ENCODE data around the gene ZDHHC1. TPM values are rescaled to one million over a fixed set of nuclear protein-coding genes. Genes with fewer than 3 reads are reported as not detected.
"Not testable (repeated sequence)": the region's sequence is repeated elsewhere in the genome, so short reads cannot be mapped to it uniquely, and the experiment has no call there.

ZDHHC1 gene
- total RNA-seq, 5 donors from 2014 or later (not counting 1 experiment from before 2014, with no cell fraction given): 0.26 to 0.85 (median 0.47) TPM; not detected in 1

DNA sequence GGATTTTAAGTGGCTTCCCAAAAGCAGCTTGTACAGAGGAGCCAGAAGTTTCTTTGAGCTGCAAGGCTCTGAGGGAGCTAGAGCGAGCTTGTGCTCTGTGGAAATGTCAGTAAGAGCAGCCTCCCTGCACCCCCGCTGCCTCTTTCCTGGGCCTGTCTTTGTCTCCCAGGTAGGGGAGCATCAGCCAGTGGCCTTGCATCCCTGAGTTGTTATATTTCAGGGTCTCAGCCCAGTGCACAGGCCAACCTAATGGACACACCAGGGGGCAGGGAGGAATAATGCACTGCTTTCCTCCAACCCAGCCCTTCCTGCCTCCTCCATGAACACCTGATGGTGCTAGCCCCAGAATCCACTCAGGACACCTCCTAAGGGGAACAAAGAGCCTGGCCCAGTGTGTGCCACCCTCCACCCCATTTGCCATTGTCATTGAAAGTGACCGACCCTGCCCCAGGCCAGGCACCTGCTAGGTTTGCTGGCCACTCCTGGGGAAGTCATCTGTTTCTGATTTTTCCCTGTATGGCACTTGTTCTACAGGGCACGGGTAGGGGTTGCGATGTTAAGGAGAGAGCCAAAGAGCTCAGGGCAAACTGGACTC is 29.3 kb downstream of the ZDHHC1 start:
- ATAC-seq (replicated peaks in 1 of 4): no peak
- Mint-ChIP-seq H3K9me3 (no peaks in the 10 kb centered on the region), H3K36me3 (no peaks in the 10 kb centered on the region), H3K4me3 (no peak overlapping the region), H3K27ac (no peak overlapping the region), H3K4me1 (no peaks in the 10 kb centered on the region), H3K27me3 (peaks cover 0 to 7% of the 10 kb centered on the region in 2 donors)
- H3K27ac ChIP-seq (ENCODE audit: low read length): no peak overlapping the region
- no peak overlapping the region for H3K4me3 ChIP-seq (ENCODE audit: control insufficient read depth in 1 of 2, extremely low read depth in 1 of 2, low read length in 1 of 2)
- H3K36me3 ChIP-seq (ENCODE audit: control insufficient read depth in 2 of 2, extremely low read depth in 1 of 2, insufficient read depth in 1 of 2, low read length in 1 of 2): no peaks in the 10 kb centered on the region
- CTCF ChIA-PET: interaction anchor here in 1 of 2 donors (0.7 kb wide), 1 partner anchor 20 kb away, joined by 3 read pairs; no protein-coding TSS in a partner anchor
- H3K27me3 ChIP-seq (replicated peaks in 1 of 2; ENCODE audit: control insufficient read depth in 2 of 2, extremely low read depth in 1 of 2, insufficient read depth in 2 of 2, low read length in 1 of 2): peaks cover 0 to 6% of the 10 kb centered on the region in 2 experiments
- POLR2A ChIA-PET: no interaction called here
- no peak for DNase-seq
- H3K9me3 ChIP-seq: no peaks in the 10 kb centered on the region
- WGBS (ENCODE audit: insufficient coverage): 95% methylated on average over 3 of the region's 5 CpGs
- H3K4me1 ChIP-seq (ENCODE audit: control insufficient read depth in 1 of 2, extremely low read depth in 1 of 2, insufficient read depth in 2 of 2, low read length in 2 of 2): no peaks in the 10 kb centered on the region

DNA sequence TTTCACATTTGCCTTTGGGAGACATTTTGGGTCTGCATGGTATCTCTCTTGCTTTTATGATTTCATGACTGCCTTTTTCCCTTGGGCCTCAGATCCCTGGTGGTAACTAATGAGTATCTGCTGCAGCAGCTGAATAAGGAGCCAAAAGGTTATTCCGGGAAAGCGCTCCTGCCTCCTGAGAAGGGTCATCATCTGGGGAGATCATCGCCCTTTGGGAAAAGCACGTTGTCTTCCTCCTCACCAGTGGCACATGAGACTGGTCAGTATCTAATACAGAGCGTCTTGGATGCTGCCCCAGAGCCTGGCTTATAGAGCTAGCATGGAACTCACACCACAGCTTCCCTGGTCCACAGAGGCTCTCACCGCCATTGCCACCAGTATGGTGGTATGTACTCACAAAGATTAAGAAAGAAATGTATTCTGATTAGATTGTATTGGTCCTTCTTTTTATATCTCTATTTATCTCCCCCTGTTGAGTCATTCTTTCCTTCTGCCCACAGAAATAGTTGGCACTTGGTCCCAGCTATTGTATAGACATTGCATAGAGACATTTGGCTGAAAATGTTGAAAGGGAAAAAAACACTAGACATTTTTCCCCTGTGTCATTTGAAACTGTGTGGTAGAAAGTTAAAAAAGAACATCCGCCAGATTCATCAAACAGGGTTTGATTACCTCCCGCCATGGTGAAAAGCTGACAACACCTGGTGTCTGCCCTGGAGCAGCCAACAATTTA is 31.3 kb downstream of the ZDHHC1 start:
- ChIA-PET CTCF (no interaction called here), POLR2A (no interaction called here)
- Histone ChIP-seq H3K27ac (ENCODE audit: low read length) (no peak overlapping the region), H3K27me3 (replicated peaks in 1 of 2; ENCODE audit: control insufficient read depth in 2 of 2, extremely low read depth in 1 of 2, insufficient read depth in 2 of 2, low read length in 1 of 2) (no peaks in the 10 kb centered on the region), H3K9me3 (no peaks in the 10 kb centered on the region), H3K36me3 (ENCODE audit: control insufficient read depth in 2 of 2, extremely low read depth in 1 of 2, insufficient read depth in 1 of 2, low read length in 1 of 2) (no peaks in the 10 kb centered on the region), H3K4me1 (ENCODE audit: control insufficient read depth in 1 of 2, extremely low read depth in 1 of 2, insufficient read depth in 2 of 2, low read length in 2 of 2) (no peaks in the 10 kb centered on the region), H3K4me3 (ENCODE audit: control insufficient read depth in 1 of 2, extremely low read depth in 1 of 2, low read length in 1 of 2) (no peak overlapping the region)
- DNase-seq: no peak
- no peak overlapping the region for H3K4me3 Mint-ChIP-seq
- no peak for ATAC-seq (replicated peaks in 1 of 4)
- H3K9me3 Mint-ChIP-seq: no peaks in the 10 kb centered on the region
- 77% methylated on average over 7 of the region's 8 CpGs for WGBS (ENCODE audit: insufficient coverage)
- H3K36me3 Mint-ChIP-seq: no peaks in the 10 kb centered on the region
- no peaks in the 10 kb centered on the region for H3K4me1 Mint-ChIP-seq
- H3K27me3 Mint-ChIP-seq: peaks cover 0 to 2% of the 10 kb centered on the region in 2 donors
- H3K27ac Mint-ChIP-seq: no peak overlapping the region

DNA sequence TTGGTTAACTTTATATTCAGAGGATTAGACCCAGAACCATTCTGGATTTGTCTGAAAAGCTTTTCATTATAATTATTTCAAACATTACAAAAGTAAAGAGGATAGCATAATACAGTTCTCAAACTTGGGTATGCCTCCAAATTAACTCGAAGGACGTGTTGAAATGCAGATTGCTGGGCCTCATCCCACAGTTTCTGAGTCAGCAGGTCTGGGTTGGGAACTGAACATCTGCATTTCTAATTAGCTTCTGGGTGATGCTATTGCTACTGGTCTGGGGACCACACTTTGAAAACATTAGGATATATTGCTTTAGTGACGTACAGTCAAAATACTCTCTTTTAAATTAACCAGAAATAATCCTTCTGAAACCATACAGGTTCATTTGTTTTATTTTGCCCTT is 33.0 kb downstream of the ZDHHC1 start:
- CTCF ChIA-PET: interaction anchor here in 1 of 2 donors (0.7 kb wide), 1 partner anchor 33 kb away, joined by 7 read pairs; no protein-coding TSS in a partner anchor
- H3K27ac Mint-ChIP-seq: no peak overlapping the region
- no peaks in the 10 kb centered on the region for H3K36me3 Mint-ChIP-seq

DNA sequence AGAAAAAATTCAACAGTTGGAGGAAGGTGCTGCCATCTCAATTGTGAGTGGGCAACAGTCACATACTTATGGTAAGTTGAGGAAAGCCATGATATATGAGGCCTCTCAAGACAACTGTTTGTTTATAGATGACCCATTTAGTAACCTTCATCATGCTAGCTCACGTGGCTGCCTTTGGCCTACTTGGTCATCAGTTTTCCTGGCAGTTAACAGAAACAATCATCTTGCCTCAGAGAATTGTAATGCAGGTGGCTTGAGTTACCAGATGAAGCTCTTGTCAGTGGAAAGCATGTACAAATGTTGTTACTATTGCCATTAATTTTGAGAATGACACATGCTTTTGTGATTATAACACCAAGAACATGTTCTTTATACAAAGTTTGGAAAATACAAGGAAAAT is 37.6 kb downstream of the ZDHHC1 start:
- WGBS (ENCODE audit: insufficient coverage): no CpG with 5 or more reads among the region's 1 CpG

More for the DNA sequence above, 33.0 kb downstream of the ZDHHC1 start:
- POLR2A ChIA-PET: interaction anchor here in 1 of 2 donors (0.6 kb wide), 1 partner anchor 38 kb away, joined by 4 read pairs; no protein-coding TSS in a partner anchor
- 93% methylated on average over 2 of the region's 3 CpGs for WGBS (ENCODE audit: insufficient coverage)
- ATAC-seq (replicated peaks in 1 of 4): no peak
- Histone ChIP-seq H3K27ac (ENCODE audit: low read length) (no peak overlapping the region), H3K27me3 (replicated peaks in 1 of 2; ENCODE audit: control insufficient read depth in 2 of 2, extremely low read depth in 1 of 2, insufficient read depth in 2 of 2, low read length in 1 of 2) (no peaks in the 10 kb centered on the region), H3K4me3 (ENCODE audit: control insufficient read depth in 1 of 2, extremely low read depth in 1 of 2, low read length in 1 of 2) (no peak overlapping the region), H3K36me3 (ENCODE audit: control insufficient read depth in 2 of 2, extremely low read depth in 1 of 2, insufficient read depth in 1 of 2, low read length in 1 of 2) (no peaks in the 10 kb centered on the region), H3K9me3 (no peaks in the 10 kb centered on the region), H3K4me1 (ENCODE audit: control insufficient read depth in 1 of 2, extremely low read depth in 1 of 2, insufficient read depth in 2 of 2, low read length in 2 of 2) (no peaks in the 10 kb centered on the region)
- Mint-ChIP-seq H3K27me3 (no peaks in the 10 kb centered on the region), H3K9me3 (no peaks in the 10 kb centered on the region), H3K4me1 (no peaks in the 10 kb centered on the region), H3K4me3 (no peak overlapping the region)
- DNase-seq: no peak

DNA sequence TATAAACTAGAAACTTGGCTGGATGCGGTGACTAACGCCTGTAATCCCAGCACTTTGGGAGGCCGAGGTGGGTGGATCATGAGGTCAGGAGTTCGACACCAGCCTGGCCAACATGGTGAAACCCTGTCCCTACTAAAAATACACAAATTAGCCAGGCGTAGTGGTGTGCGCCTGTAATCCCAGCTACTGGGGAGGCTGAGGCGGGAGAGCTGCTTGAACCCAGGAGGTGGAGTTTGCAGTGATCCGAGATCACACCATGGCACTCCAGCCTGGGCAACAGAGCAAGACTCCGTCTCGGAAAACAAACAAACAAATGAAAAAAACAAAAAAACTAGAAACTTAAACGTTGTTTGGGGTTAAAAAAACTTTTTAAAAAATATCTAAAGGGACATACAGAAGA is 40.3 kb downstream of the ZDHHC1 start:
- peaks cover 4 to 10% of the 10 kb centered on the region in 2 donors for H3K27me3 Mint-ChIP-seq
- H3K9me3 Mint-ChIP-seq; H3K4me3 Mint-ChIP-seq; H3K27ac ChIP-seq (ENCODE audit: low read length); ATAC-seq (replicated peaks in 1 of 4); POLR2A ChIA-PET; H3K36me3 ChIP-seq (ENCODE audit: control insufficient read depth in 2 of 2, extremely low read depth in 1 of 2, insufficient read depth in 1 of 2, low read length in 1 of 2); DNase-seq; H3K27me3 ChIP-seq (replicated peaks in 1 of 2; ENCODE audit: control insufficient read depth in 2 of 2, extremely low read depth in 1 of 2, insufficient read depth in 2 of 2, low read length in 1 of 2); H3K9me3 ChIP-seq; H3K4me1 ChIP-seq (ENCODE audit: control insufficient read depth in 1 of 2, extremely low read depth in 1 of 2, insufficient read depth in 2 of 2, low read length in 2 of 2); H3K36me3 Mint-ChIP-seq; H3K27ac Mint-ChIP-seq; CTCF ChIA-PET; H3K4me1 Mint-ChIP-seq; H3K4me3 ChIP-seq (ENCODE audit: control insufficient read depth in 1 of 2, extremely low read depth in 1 of 2, low read length in 1 of 2): not testable (repeated sequence)
- 100% methylated on average over 3 of the region's 11 CpGs for WGBS (ENCODE audit: insufficient coverage)

More for the DNA sequence above, 37.6 kb downstream of the ZDHHC1 start:
- Histone ChIP-seq H3K27ac (ENCODE audit: low read length) (no peak overlapping the region), H3K4me1 (ENCODE audit: control insufficient read depth in 1 of 2, extremely low read depth in 1 of 2, insufficient read depth in 2 of 2, low read length in 2 of 2) (no peaks in the 10 kb centered on the region), H3K36me3 (ENCODE audit: control insufficient read depth in 2 of 2, extremely low read depth in 1 of 2, insufficient read depth in 1 of 2, low read length in 1 of 2) (no peaks in the 10 kb centered on the region), H3K9me3 (no peaks in the 10 kb centered on the region), H3K27me3 (replicated peaks in 1 of 2; ENCODE audit: control insufficient read depth in 2 of 2, extremely low read depth in 1 of 2, insufficient read depth in 2 of 2, low read length in 1 of 2) (peaks cover 0 to 7% of the 10 kb centered on the region in 2 experiments), H3K4me3 (ENCODE audit: control insufficient read depth in 1 of 2, extremely low read depth in 1 of 2, low read length in 1 of 2) (no peak overlapping the region)
- POLR2A ChIA-PET: no interaction called here
- Mint-ChIP-seq H3K36me3 (no peaks in the 10 kb centered on the region), H3K27ac (no peak overlapping the region), H3K4me3 (no peak overlapping the region), H3K27me3 (peaks cover 4 to 10% of the 10 kb centered on the region in 2 donors), H3K4me1 (no peaks in the 10 kb centered on the region), H3K9me3 (no peaks in the 10 kb centered on the region)
- CTCF ChIA-PET: interaction anchor here in 1 of 2 donors (0.5 kb wide), 1 partner anchor 57 kb away, joined by 3 read pairs; no protein-coding TSS in a partner anchor
- no peak for ATAC-seq (replicated peaks in 1 of 4)
- DNase-seq: no peak

DNA sequence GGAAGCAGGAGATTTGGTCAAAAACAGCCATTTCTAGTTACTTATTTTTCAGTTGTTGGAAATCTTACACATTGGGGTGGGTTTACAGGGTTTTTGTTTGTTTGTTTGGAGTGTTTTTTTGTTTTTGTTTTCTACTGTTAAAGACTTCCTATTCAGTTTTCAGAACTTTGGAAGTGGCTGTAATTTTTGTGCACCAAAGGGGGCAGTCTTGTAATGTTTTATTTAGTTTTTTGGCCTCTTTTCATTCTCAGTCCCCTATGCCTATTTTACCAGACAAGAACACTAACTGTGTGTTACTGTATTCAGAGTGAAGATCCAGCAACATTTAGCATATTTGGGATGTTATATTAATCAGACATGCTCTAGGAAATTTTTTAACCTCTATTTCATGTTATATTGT is 43.6 kb downstream of the ZDHHC1 start:
- Mint-ChIP-seq H3K27me3 (peaks cover 1 to 7% of the 10 kb centered on the region in 2 donors), H3K27ac (no peak overlapping the region), H3K4me3 (no peak overlapping the region), H3K4me1 (no peaks in the 10 kb centered on the region), H3K9me3 (no peaks in the 10 kb centered on the region), H3K36me3 (no peaks in the 10 kb centered on the region)
- H3K27me3 ChIP-seq (replicated peaks in 1 of 2; ENCODE audit: control insufficient read depth in 2 of 2, extremely low read depth in 1 of 2, insufficient read depth in 2 of 2, low read length in 1 of 2): peaks cover 0 to 9% of the 10 kb centered on the region in 2 experiments
- H3K4me3 ChIP-seq (ENCODE audit: control insufficient read depth in 1 of 2, extremely low read depth in 1 of 2, low read length in 1 of 2): no peak overlapping the region
- no peaks in the 10 kb centered on the region for H3K4me1 ChIP-seq (ENCODE audit: control insufficient read depth in 1 of 2, extremely low read depth in 1 of 2, insufficient read depth in 2 of 2, low read length in 2 of 2)
- no peaks in the 10 kb centered on the region for H3K9me3 ChIP-seq
- ChIA-PET CTCF (interaction anchor here in 1 of 2 donors (0.6 kb wide), 1 partner anchor 34 kb away, joined by 9 read pairs; no protein-coding TSS in a partner anchor), POLR2A (interaction anchor here in 1 of 2 donors (0.6 to 1.0 kb wide), 2 partner anchors 9 to 16 kb away, joined by 3 to 4 read pairs; no protein-coding TSS in a partner anchor)
- H3K27ac ChIP-seq (ENCODE audit: low read length): no peak overlapping the region
- ATAC-seq (replicated peaks in 1 of 4) (no peak), DNase-seq (no peak)
- H3K36me3 ChIP-seq (ENCODE audit: control insufficient read depth in 2 of 2, extremely low read depth in 1 of 2, insufficient read depth in 1 of 2, low read length in 1 of 2): no peaks in the 10 kb centered on the region
